B cell (primary cell): ENCODE results near the gene PRKAG2. TPM values are rescaled to one million over a fixed set of nuclear protein-coding genes. Genes with fewer than 3 reads are reported as not detected.

ENCODE experiments used
- ATAC-seq: fragments of 200-7000 bp; cut with Tn5 transposase; one replicate; pipeline ENCODE4 v1.10.0; 2021; ENCODE audit warnings: low read depth, mild to moderate bottlenecking, moderate number of reproducible peaks, moderate library complexity
- CTCF ChIA-PET: fragments of 350-600 bp; sonication (Branson Sonifier 250); formaldehyde crosslinking; loops from one replicate; lab custom pipeline; 2021; ENCODE audit warnings: antibody characterized with exemption, inconsistent platforms; lab: Charles Lee
- POLR2A ChIA-PET: fragments of 350-600 bp; sonication (Branson Sonifier 250); formaldehyde crosslinking; loops from one replicate; lab custom pipeline; 2021; ENCODE audit warnings: antibody characterized with exemption; lab: Charles Lee
- DNase-seq: peaks from one replicate; pipeline ENCODE4 v3.0.0; 2013
- H2AFZ ChIP-seq: 2 replicates; pipeline ENCODE4 v1.6.1; 2012; ENCODE audit warnings: mild to moderate bottlenecking, low read depth, low read length; ENCODE audit not compliant: insufficient read depth, poor library complexity, severe bottlenecking
- H3K27ac ChIP-seq, 2 donors: 1 replicate in 1 of 2; 2 replicates in 1 of 2; pipeline ENCODE4 v1.5.1; 2012 to 2013; ENCODE audit warnings: low read length in 2 of 2, mild to moderate bottlenecking in 2 of 2, moderate library complexity in 1 of 2
- H3K27me3 ChIP-seq, 4 experiments: fragments of 200-600 bp in 1 of 4; sonication (generic) in 1 of 4; replicated peaks in 1 of 4; 1 replicate in 2 of 4; 2 replicates in 2 of 4; pipeline versions ENCODE4 v1.6.1 to v1.7.0; 2013 to 2016; ENCODE audit warnings: low read length in 3 of 4, mild to moderate bottlenecking in 2 of 4, mixed read lengths in 1 of 4, moderate library complexity in 1 of 4; ENCODE audit not compliant: insufficient read depth in 4 of 4, control insufficient read depth in 3 of 4; ENCODE audit errors: control extremely low read depth in 1 of 4
- H3K36me3 ChIP-seq, 2 experiments: replicated peaks in 1 of 2; 1 replicate in 1 of 2; 2 replicates in 1 of 2; pipeline versions ENCODE4 v1.6.1 to v1.7.1; 2013; ENCODE audit warnings: low read length in 1 of 2; ENCODE audit not compliant: insufficient read depth in 2 of 2, control insufficient read depth in 1 of 2; ENCODE audit errors: control extremely low read depth in 1 of 2, extremely low read depth in 1 of 2
- H3K4me1 ChIP-seq, 2 donors: fragments of 200-600 bp in 1 of 2; sonication (generic) in 1 of 2; 1 replicate in 1 of 2; 2 replicates in 1 of 2; pipeline versions ENCODE4 v1.5.1 to v1.6.1; 2013 to 2017; ENCODE audit warnings: low read length in 2 of 2; ENCODE audit not compliant: control insufficient read depth in 2 of 2, insufficient read depth in 2 of 2
- H3K4me2 ChIP-seq: replicated peaks from 2 replicates; pipeline ENCODE3; 2012; ENCODE audit warnings: mild to moderate bottlenecking, low read depth, low read length; ENCODE audit not compliant: poor library complexity, severe bottlenecking
- H3K4me3 ChIP-seq, 5 experiments: fragments of 200-600 bp in 1 of 5; sonication (generic) in 1 of 5; 1 replicate in 3 of 5; 2 replicates in 2 of 5; pipeline versions ENCODE4 v1.5.1 to v1.7.0; 2011 to 2016; ENCODE audit warnings: low read length in 4 of 5, mild to moderate bottlenecking in 4 of 5, low read depth in 2 of 5, control low read depth in 1 of 5, moderate library complexity in 1 of 5; ENCODE audit not compliant: insufficient read depth in 1 of 5; ENCODE audit errors: control extremely low read depth in 1 of 5, extremely low read depth in 1 of 5
- H3K79me2 ChIP-seq: fragments of 200-600 bp; sonication (generic); one replicate; pipeline ENCODE4 v1.6.0; 2016; ENCODE audit warnings: low read length; ENCODE audit not compliant: control insufficient read depth, insufficient read depth
- H3K9ac ChIP-seq: fragments of 200-600 bp; sonication (generic); 2 replicates; pipeline ENCODE4 v1.6.1; 2017; ENCODE audit warnings: mild to moderate bottlenecking, low read length, moderate library complexity
- H3K9me3 ChIP-seq, 3 donors: one replicate each; pipeline versions ENCODE4 v1.6.1 to v1.7.1; 2013; ENCODE audit warnings: low read length in 2 of 3; ENCODE audit not compliant: control insufficient read depth in 2 of 3, insufficient read depth in 1 of 3; ENCODE audit errors: control extremely low read depth in 1 of 3
- H4K20me1 ChIP-seq: 2 replicates; pipeline ENCODE4 v1.6.0; 2012; ENCODE audit warnings: mild to moderate bottlenecking, low read length; ENCODE audit not compliant: insufficient read depth, control insufficient read depth, poor library complexity, severe bottlenecking
- H3K27ac Mint-ChIP-seq: one replicate; pipeline ENCODE4 v1.8.0; 2021; ENCODE audit warnings: mixed read lengths
- H3K27me3 Mint-ChIP-seq: one replicate; pipeline ENCODE4 v1.8.0; 2021; ENCODE audit warnings: mixed read lengths
- H3K4me1 Mint-ChIP-seq: one replicate; pipeline ENCODE4 v1.8.0; 2021; ENCODE audit warnings: mixed read lengths
- H3K4me3 Mint-ChIP-seq: one replicate; pipeline ENCODE4 v1.8.0; 2021; ENCODE audit warnings: mixed read lengths
- H3K9me3 Mint-ChIP-seq: one replicate; pipeline ENCODE4 v1.8.0; 2022; ENCODE audit warnings: mixed read lengths; ENCODE audit not compliant: insufficient read depth
- CTCF ChIP-seq: fragments of 200-600 bp; IDR thresholded peaks from one replicate; pipeline ENCODE4 v1.8.0; 2022; ENCODE audit warnings: antibody characterized with exemption, mild to moderate bottlenecking
- EZH2 ChIP-seq: IDR thresholded peaks from 2 replicates; pipeline ENCODE4 v1.6.1; 2012; ENCODE audit warnings: borderline replicate concordance, low read depth, mild to moderate bottlenecking, moderate library complexity, low read length; ENCODE audit not compliant: insufficient read depth, poor library complexity, severe bottlenecking
- WGBS: methylation state at CpG from one replicate; pipeline ENCODE4 v1.1.5; 2013; ENCODE audit warnings: missing lambda C conversion rate; ENCODE audit not compliant: insufficient coverage; 5-methylcytosine and 5-hydroxymethylcytosine counted together
- intact Hi-C: fragments of 100-400 bp; cut with micrococcal nuclease; formaldehyde crosslinking; loops from one replicate; pipeline ENCODE4 v1.10.0; 2022
- polyA plus RNA-seq: library from polyadenylated mRNA; depleted of rRNA; stranded (reverse); fragments of >200 nt; gene quantifications from 2 replicates; pipeline ENCODE4 v1.2.3, GENCODE V29; 2012
- total RNA-seq, 2 donors: library from RNA; stranded (reverse); fragments of 120-200 nt in 1 of 2; gene quantifications; 1 replicate in 1 of 2; 2 replicates in 1 of 2; pipeline versions ENCODE4 v1.2.3 to v1.2.4, GENCODE V29; 2013 to 2022

Gene PRKAG2
- total and polyA plus RNA-seq, 2 donors (not counting 1 experiment from before 2014, with no cell fraction given) = 22.1 to 56.3 TPM

- H3K4me2 ChIP-seq = no peak overlapping the region
- Mint-ChIP-seq H3K4me3 (no peak overlapping the region), H3K27me3 (no peaks in the 10 kb centered on the region), H3K27ac (no peak overlapping the region), H3K4me1 (peaks cover 7% of the 10 kb centered on the region), H3K9me3 (no peaks in the 10 kb centered on the region)
- ChIA-PET POLR2A (no interaction called here), CTCF (interaction anchor here (0.6 to 0.8 kb wide), 2 partner anchors 21 to 72 kb away, joined by 3 read pairs; no protein-coding TSS in a partner anchor)
- peaks cover 14% of the 10 kb centered on the region for H4K20me1 ChIP-seq
- no peak overlapping the region for H3K9ac ChIP-seq
- H3K9me3 ChIP-seq = peaks cover 0 to 3% (median 0%) of the 10 kb centered on the region in 3 donors
- no peaks in the 10 kb centered on the region for H3K4me1 ChIP-seq
- H3K79me2 ChIP-seq = peaks cover 3% of the 10 kb centered on the region
- H3K36me3 ChIP-seq = no peaks in the 10 kb centered on the region
- ATAC-seq = no peak
- TF ChIP-seq EZH2 (no peak), CTCF (no peak)
- H3K27me3 ChIP-seq = no peaks in the 10 kb centered on the region
- WGBS = 96% methylated on average over 3 of the region's 10 CpGs
- no peak overlapping the region for H3K27ac ChIP-seq
- H3K4me3 ChIP-seq = no peak overlapping the region
- intact Hi-C loops = no loop called here
- H2AFZ ChIP-seq = no peak overlapping the region
- DNase-seq = no peak
Measured at GRCh38 chr7:151697515-151697895, 179.4 kb downstream of the PRKAG2 start.

- Histone ChIP-seq H3K4me1 (no peaks in the 10 kb centered on the region), H3K9ac (no peak overlapping the region), H3K27me3 (no peaks in the 10 kb centered on the region), H4K20me1 (peaks cover 14% of the 10 kb centered on the region), H2AFZ (no peak overlapping the region), H3K9me3 (peaks cover 0 to 3% (median 0%) of the 10 kb centered on the region in 3 donors), H3K4me3 (no peak overlapping the region), H3K4me2 (no peak overlapping the region), H3K79me2 (peaks cover 3% of the 10 kb centered on the region), H3K36me3 (no peaks in the 10 kb centered on the region), H3K27ac (no peak overlapping the region)
- DNase-seq (no peak), ATAC-seq (no peak)
- TF ChIP-seq CTCF (no peak), EZH2 (no peak)
- Mint-ChIP-seq H3K27me3 (no peaks in the 10 kb centered on the region), H3K4me1 (peaks cover 7% of the 10 kb centered on the region), H3K4me3 (no peak overlapping the region), H3K9me3 (no peaks in the 10 kb centered on the region), H3K27ac (no peak overlapping the region)
- CTCF ChIA-PET = interaction anchor here (0.8 to 1.0 kb wide), 2 partner anchors 63 to 72 kb away, joined by 3 read pairs; no protein-coding TSS in a partner anchor
- POLR2A ChIA-PET = no interaction called here
- WGBS = 92% methylated on average over 17 of the region's 18 CpGs
- intact Hi-C loops = no loop called here
Measured at GRCh38 chr7:151696721-151697514, 180.0 kb downstream of the PRKAG2 start.
